H1 (cell line): ENCODE data around the gene PJA1. TPM values are rescaled to one million over a fixed set of nuclear protein-coding genes. Genes with fewer than 3 reads are reported as not detected.

ENCODE experiments used
- CTCF ChIA-PET: fragments of 300-600 bp; sonication (Branson Sonifier 250); formaldehyde crosslinking; loops from one replicate; lab custom pipeline; 2021; ENCODE audit not compliant: partially characterized antibody; lab: Charles Lee
- POLR2A ChIA-PET: fragments of 300-600 bp; sonication (Branson Sonifier 250); formaldehyde crosslinking; loops from one replicate; lab custom pipeline; 2021; ENCODE audit warnings: inconsistent platforms; ENCODE audit not compliant: partially characterized antibody; lab: Charles Lee
- DNase-seq, 2 experiments: peaks; one replicate each; pipeline versions ENCODE4 v3.0.0 to v3.0.0-alpha.2; 2010 to 2022; ENCODE audit warnings: low spot score in 2 of 2, low read depth in 1 of 2, mixed read lengths in 1 of 2
- FAIRE-seq: peaks from 2 replicates; lab custom pipeline; 2011; peaks lifted over from hg19 to GRCh38; lab: Jason Lieb, UNC
- H2AFZ ChIP-seq: 2 replicates; pipeline ENCODE4 v1.8.1; 2012; ENCODE audit warnings: low read length, inconsistent platforms
- H2AK5ac ChIP-seq: 2 replicates; pipeline ENCODE4 v1.6.1; 2013; ENCODE audit warnings: low read depth, low read length
- H2BK120ac ChIP-seq: replicated peaks from 2 replicates; pipeline ENCODE3; 2013; ENCODE audit warnings: low read depth, low read length, inconsistent platforms
- H2BK12ac ChIP-seq: 2 replicates; pipeline ENCODE4 v1.6.1; 2013; ENCODE audit warnings: low read depth, low read length
- H2BK15ac ChIP-seq: 2 replicates; pipeline ENCODE4 v1.6.1; 2013; ENCODE audit warnings: low read length
- H2BK20ac ChIP-seq: 2 replicates; pipeline ENCODE4 v1.6.1; 2013; ENCODE audit warnings: low read length
- H2BK5ac ChIP-seq: 2 replicates; pipeline ENCODE4 v1.6.1; 2013; ENCODE audit warnings: low read depth, low read length
- H3K14ac ChIP-seq: 2 replicates; pipeline ENCODE4 v1.6.1; 2013; ENCODE audit warnings: inconsistent platforms; ENCODE audit not compliant: insufficient read length
- H3K18ac ChIP-seq: 2 replicates; pipeline ENCODE4 v1.6.1; 2013; ENCODE audit warnings: low read length; ENCODE audit errors: extremely low read depth
- H3K23ac ChIP-seq: 2 replicates; pipeline ENCODE4 v1.6.1; 2013; ENCODE audit warnings: inconsistent platforms; ENCODE audit not compliant: insufficient read length
- H3K23me2 ChIP-seq: 2 replicates; pipeline ENCODE4 v1.6.1; 2013; ENCODE audit warnings: low read depth, low read length
- H3K27ac ChIP-seq: 2 replicates; pipeline ENCODE4 v1.6.1; 2011; ENCODE audit warnings: low read depth, low read length, inconsistent platforms
- H3K27me3 ChIP-seq, 4 experiments: replicated peaks in 1 of 4; 1 replicate in 1 of 4; 2 replicates in 3 of 4; pipeline versions ENCODE4 v1.6.1 to v1.8.1; 2011 to 2013; ENCODE audit warnings: low read length in 3 of 4, mild to moderate bottlenecking in 3 of 4, inconsistent platforms in 2 of 4, mixed read lengths in 2 of 4, moderate library complexity in 1 of 4; ENCODE audit not compliant: control insufficient read depth in 3 of 4, insufficient read depth in 3 of 4; ENCODE audit errors: extremely low read depth in 1 of 4
- H3K36me3 ChIP-seq, 4 experiments: 2 replicates each; pipeline versions ENCODE4 v1.6.1 to v1.8.1; 2011 to 2013; ENCODE audit warnings: mild to moderate bottlenecking in 4 of 4, low read length in 3 of 4, moderate library complexity in 2 of 4, control low read depth in 1 of 4, inconsistent platforms in 1 of 4; ENCODE audit not compliant: insufficient read depth in 4 of 4, control insufficient read depth in 2 of 4
- H3K4ac ChIP-seq: replicated peaks from 2 replicates; pipeline ENCODE3; 2013; ENCODE audit warnings: low read length, low read depth, mixed read lengths, inconsistent platforms; ENCODE audit not compliant: insufficient read length
- H3K4me1 ChIP-seq, 4 experiments: replicated peaks in 1 of 4; 1 replicate in 1 of 4; 2 replicates in 3 of 4; pipeline versions ENCODE4 v1.6.1 to v1.8.1; 2011 to 2013; ENCODE audit warnings: low read length in 3 of 4, inconsistent platforms in 2 of 4, mixed read lengths in 1 of 4; ENCODE audit not compliant: insufficient read depth in 4 of 4, control insufficient read depth in 3 of 4
- H3K4me2 ChIP-seq, 2 experiments: 2 replicates each; pipeline versions ENCODE4 v1.6.1 to v1.8.1; 2011 to 2013; ENCODE audit warnings: low read depth in 2 of 2, low read length in 2 of 2, control low read depth in 1 of 2, inconsistent platforms in 1 of 2, mild to moderate bottlenecking in 1 of 2; ENCODE audit not compliant: insufficient read depth in 1 of 2
- H3K4me3 ChIP-seq, 4 experiments: fragments of 200-600, 300-600 bp in 1 of 4; sonication (generic), shearing (Covaris generic), sonication (Bioruptor Twin) in 1 of 4; 2 replicates each; pipeline versions ENCODE4 v1.5.1 to v1.8.1; 2011 to 2016; ENCODE audit warnings: low read length in 4 of 4, low read depth in 3 of 4, control low read depth in 2 of 4, inconsistent platforms in 2 of 4, mild to moderate bottlenecking in 2 of 4, mixed read lengths in 1 of 4, moderate library complexity in 1 of 4; ENCODE audit not compliant: insufficient read depth in 2 of 4; ENCODE audit errors: extremely low read depth in 1 of 4
- H3K56ac ChIP-seq: replicated peaks from 2 replicates; pipeline ENCODE3; 2013; ENCODE audit warnings: low read depth, mild to moderate bottlenecking, mixed read lengths, low read length, inconsistent platforms; ENCODE audit not compliant: insufficient read length
- H3K79me1 ChIP-seq: 2 replicates; pipeline ENCODE4 v1.6.1; 2013; ENCODE audit warnings: low read depth, low read length, control low read depth
- H3K79me2 ChIP-seq, 2 experiments: 2 replicates each; pipeline versions ENCODE4 v1.6.1 to v1.8.1; 2012 to 2013; ENCODE audit warnings: low read length in 2 of 2, mild to moderate bottlenecking in 2 of 2, inconsistent platforms in 1 of 2; ENCODE audit not compliant: insufficient read depth in 2 of 2, control insufficient read depth in 1 of 2
- H3K9ac ChIP-seq, 4 experiments: replicated peaks in 1 of 4; 1 replicate in 1 of 4; 2 replicates in 3 of 4; pipeline versions ENCODE4 v1.6.1 to v1.8.1; 2011 to 2013; ENCODE audit warnings: low read depth in 3 of 4, low read length in 3 of 4, control low read depth in 2 of 4, mild to moderate bottlenecking in 2 of 4, moderate library complexity in 2 of 4, inconsistent platforms in 1 of 4; ENCODE audit errors: extremely low read depth in 1 of 4
- H3K9me3 ChIP-seq, 2 experiments: 2 replicates each; pipeline versions ENCODE4 v1.6.1 to v1.8.1; 2012 to 2013; ENCODE audit warnings: mild to moderate bottlenecking in 2 of 2, moderate library complexity in 2 of 2, control low read depth in 1 of 2, inconsistent platforms in 1 of 2, low read depth in 1 of 2, low read length in 1 of 2, mixed read lengths in 1 of 2; ENCODE audit not compliant: insufficient read depth in 2 of 2
- H4K20me1 ChIP-seq, 2 experiments: replicated peaks in 1 of 2; 2 replicates each; pipeline versions ENCODE3 to v1.8.1; 2011 to 2013; ENCODE audit warnings: inconsistent platforms in 2 of 2, low read length in 2 of 2, mild to moderate bottlenecking in 1 of 2; ENCODE audit not compliant: insufficient read depth in 2 of 2, control insufficient read depth in 1 of 2
- H4K5ac ChIP-seq: 2 replicates; pipeline ENCODE4 v1.6.1; 2013; ENCODE audit warnings: low read length, low read depth, mixed read lengths, inconsistent platforms; ENCODE audit not compliant: insufficient read length
- H4K8ac ChIP-seq: 2 replicates; pipeline ENCODE4 v1.8.0; 2013; ENCODE audit warnings: mild to moderate bottlenecking, moderate library complexity, low read length, inconsistent platforms; ENCODE audit not compliant: insufficient read depth; ENCODE audit errors: extremely low read depth
- H4K91ac ChIP-seq: replicated peaks from 2 replicates; pipeline ENCODE3; 2013; ENCODE audit warnings: low read length, mixed read lengths, inconsistent platforms; ENCODE audit not compliant: insufficient read length
- BACH1 ChIP-seq: IDR thresholded peaks from 2 replicates; pipeline ENCODE4 v1.6.1; 2012; ENCODE audit warnings: low read length, improper control_type of control experiment
- CHD2 ChIP-seq: IDR thresholded peaks from 2 replicates; pipeline ENCODE4 v1.6.1; 2012; ENCODE audit warnings: low read length, improper control_type of control experiment
- E2F6 ChIP-seq: IDR thresholded peaks from 2 replicates; pipeline ENCODE4 v1.6.1; 2012; ENCODE audit warnings: inconsistent platforms
- EGR1 ChIP-seq: IDR thresholded peaks from 2 replicates; pipeline ENCODE4 v1.6.1; 2011; ENCODE audit warnings: low read depth, low read length, borderline replicate concordance
- HDAC2 ChIP-seq, 2 experiments: fragments of 300-600 bp in 1 of 2; sonication (generic) in 1 of 2; IDR thresholded peaks; 2 replicates each; pipeline ENCODE4 v1.6.1; 2011 to 2012; ENCODE audit warnings: low read depth in 2 of 2, low read length in 2 of 2, mild to moderate bottlenecking in 2 of 2, moderate library complexity in 2 of 2, borderline replicate concordance in 1 of 2, inconsistent platforms in 1 of 2
- KDM4A ChIP-seq: IDR thresholded peaks from one replicate; pipeline ENCODE4 v1.7.1; 2012; ENCODE audit warnings: low read depth, mild to moderate bottlenecking, moderate library complexity, low read length, inconsistent platforms; ENCODE audit not compliant: severe bottlenecking
- RXRA ChIP-seq: IDR thresholded peaks from 2 replicates; pipeline ENCODE4 v1.6.1; 2011; ENCODE audit warnings: low read depth, mild to moderate bottlenecking, low read length, moderate library complexity; ENCODE audit not compliant: insufficient read depth
- SIN3A ChIP-seq, 2 experiments: IDR thresholded peaks in 1 of 2; conservative IDR thresholded peaks in 1 of 2; 2 replicates each; pipeline ENCODE4 v1.6.1; 2011 to 2012; ENCODE audit warnings: low read length in 2 of 2, improper control_type of control experiment in 1 of 2, low read depth in 1 of 2, mild to moderate bottlenecking in 1 of 2
- TAF7 ChIP-seq: optimal IDR thresholded peaks from 2 replicates; pipeline ENCODE3; 2011; ENCODE audit warnings: low read depth, mild to moderate bottlenecking, inconsistent platforms, low read length, moderate library complexity, borderline replicate concordance
- WGBS, 2 experiments: shearing (Covaris generic) in 1 of 2; methylation state at CpG; one replicate each; pipeline versions ENCODE4 v1.1.6 to v1.1.7; 2013 to 2015; ENCODE audit warnings: low lambda C conversion rate in 2 of 2, mixed read lengths in 2 of 2, inconsistent platforms in 1 of 2, low coverage in 1 of 2, missing lambda C conversion rate in 1 of 2; ENCODE audit not compliant: insufficient replicate concordance in 2 of 2, insufficient coverage in 1 of 2, insufficient read length in 1 of 2; ENCODE audit errors: extremely low coverage in 1 of 2, missing lambda C conversion rate in 1 of 2; 5-methylcytosine and 5-hydroxymethylcytosine counted together
- polyA plus RNA-seq, 7 experiments: library from polyadenylated mRNA; depleted of rRNA in 3 of 7; stranded (reverse) in 5 of 7; unstranded in 2 of 7; fragments of >200 nt in 5 of 7; fragments of 200-250 nt in 2 of 7; gene quantifications; 1 replicate in 5 of 7; 2 replicates in 1 of 7; 4 replicates in 1 of 7; pipeline versions ENCODE4 v1.2.1 to v1.2.3, GENCODE V29; 2011 to 2013; ENCODE audit warnings: missing spikeins in 2 of 7, mixed read lengths in 2 of 7
- total RNA-seq: library from RNA; stranded (reverse); fragmentation: NEBNext Ultra II Directional; extraction: Animal tissue kit (Norgen Biotek cat#: 25700); gene quantifications from 2 replicates; pipeline ENCODE4 v1.2.1, GENCODE V29; 2021

PJA1 gene
- total and polyA plus RNA-seq, 2 of the 8 experiments (the other 6 are each of a cell fraction or from before 2014, with no cell fraction given): 25.7 to 37.0 TPM

GRCh38 chrX:69156638-69157037 lies 8.6 kb downstream of the PJA1 start:
- Histone ChIP-seq H3K79me2 (no peaks in the 10 kb centered on the region), H2BK15ac (no peak overlapping the region), H2BK5ac (no peak overlapping the region), H3K4ac (no peak overlapping the region), H4K91ac (no peak overlapping the region), H3K36me3 (peaks cover 0 to 9% (median 2%) of the 10 kb centered on the region in 4 experiments; a peak in 3 of 8 replicates), H3K4me2 (no peak overlapping the region), H4K5ac (no peak overlapping the region), H2AK5ac (no peak overlapping the region), H3K27me3 (no peaks in the 10 kb centered on the region), H2BK12ac (no peak overlapping the region), H3K4me1 (peaks cover 2 to 11% (median 6%) of the 10 kb centered on the region in 4 experiments; a peak in 6 of 7 replicates), H3K14ac (no peak overlapping the region), H3K79me1 (no peaks in the 10 kb centered on the region), H2BK120ac (no peak overlapping the region), H4K8ac (no peak overlapping the region; the same call in 1 of the 2 replicates), H3K23me2 (peaks cover 1% of the 10 kb centered on the region; the same call in 1 of the 2 replicates), H3K23ac (no peak overlapping the region), H4K20me1 (no peaks in the 10 kb centered on the region), H3K4me3 (no peak overlapping the region), H3K9me3 (no peaks in the 10 kb centered on the region), H2BK20ac (no peak overlapping the region), H3K18ac (peak overlapping the region; percentile 48; the same call in 1 of the 2 replicates), H3K27ac (no peak overlapping the region), H2AFZ (no peak overlapping the region), H3K9ac (no peak overlapping the region), H3K56ac (no peak overlapping the region)
- no peak for FAIRE-seq
- TF ChIP-seq CHD2: no peak
- TF ChIP-seq E2F6: no peak
- TF ChIP-seq TAF7: no peak
- no peak for TF ChIP-seq SIN3A (conservative IDR thresholded peaks at IDR 0.05 in 1 of 2, IDR thresholded peaks at IDR 0.05 in 1 of 2; ENCODE audit: low read depth in 1 of 2, low read length in 2 of 2)
- TF ChIP-seq EGR1: no peak
- TF ChIP-seq KDM4A: no peak
- no peak for TF ChIP-seq RXRA
- no peak for TF ChIP-seq BACH1
- no peak for TF ChIP-seq HDAC2 (IDR thresholded peaks at IDR 0.05; ENCODE audit: borderline replicate concordance in 1 of 2, low read depth in 2 of 2, low read length in 2 of 2)
- DNase-seq: no peak
- ChIA-PET POLR2A (interaction anchor here (1.7 to 2.5 kb wide), 2 partner anchors 19 to 21 kb away, joined by 6 to 11 read pairs; no protein-coding TSS in a partner anchor), CTCF (interaction anchor here (0.6 to 2.4 kb wide), 6 partner anchors 16 to 65 kb away, joined by 3 to 5 read pairs (median 4); no protein-coding TSS in a partner anchor)
- WGBS, 2 experiments: 93% methylated on average over 3 of the region's 5 CpGs; no CpG with 5 or more reads in 1 of the 2 experiments
